Measurements from ENCODE around the gene TSPAN15. TPM values are rescaled to one million over a fixed set of nuclear protein-coding genes. Genes with fewer than 3 reads are reported as not detected.
A peak's percentile ranks its signal among the peaks of the same experiment; 100 is the strongest.

Gene TSPAN15
- total RNA-seq, 4 donors from 2014 or later = 97.7 to 152 (median 148) TPM

DNA sequence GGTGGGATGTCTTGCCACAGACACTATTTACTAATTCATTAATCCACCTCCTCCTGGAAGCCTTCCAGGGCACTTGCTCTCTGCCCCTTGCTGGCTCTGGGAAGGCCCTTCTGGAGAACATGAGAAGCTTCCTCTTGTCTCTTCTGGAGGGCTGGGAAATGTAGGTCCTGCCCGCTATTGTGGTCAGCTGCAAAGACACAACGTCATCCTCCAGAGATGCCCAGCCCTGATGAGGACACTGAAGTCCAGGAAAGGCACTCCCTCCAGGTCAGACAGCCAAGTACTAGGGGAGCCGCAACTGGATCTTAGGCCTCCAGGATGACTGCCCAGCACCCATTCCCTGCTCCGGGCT lies 24.9 kb upstream of the TSPAN15 start:
- no peak for DNase-seq
- H3K36me3 ChIP-seq = no peaks in the 10 kb centered on the region
- in situ Hi-C loops (cut with MboI; ENCODE audit: low pct_ligation_motif_present in 1 of 4, low pct_unique_long_range_greater_than_20kb in 1 of 4, low sequenced_read_pairs in 3 of 4) = loop anchor here in 1 of 4 donors (5.0 kb wide), 1 partner anchor 81 kb away; no protein-coding TSS in a partner anchor
- H3K4me3 ChIP-seq = no peak overlapping the region
- intact Hi-C loops (cut with DNase I; ENCODE audit: low total_unique reads) = loop anchor here (2.0 kb wide), 1 partner anchor 82 kb away; no protein-coding TSS in a partner anchor
- no peaks in the 10 kb centered on the region for H3K9me3 ChIP-seq
- H3K27me3 ChIP-seq = no peaks in the 10 kb centered on the region
- TF ChIP-seq EP300 (IDR thresholded peaks at IDR 0.05; ENCODE audit: low read depth) = no peak
- TF ChIP-seq POLR2A (IDR thresholded peaks at IDR 0.05) = no peak
- TF ChIP-seq POLR2AphosphoS5 (IDR thresholded peaks at IDR 0.05) = no peak
- TF ChIP-seq, protein P1, sequence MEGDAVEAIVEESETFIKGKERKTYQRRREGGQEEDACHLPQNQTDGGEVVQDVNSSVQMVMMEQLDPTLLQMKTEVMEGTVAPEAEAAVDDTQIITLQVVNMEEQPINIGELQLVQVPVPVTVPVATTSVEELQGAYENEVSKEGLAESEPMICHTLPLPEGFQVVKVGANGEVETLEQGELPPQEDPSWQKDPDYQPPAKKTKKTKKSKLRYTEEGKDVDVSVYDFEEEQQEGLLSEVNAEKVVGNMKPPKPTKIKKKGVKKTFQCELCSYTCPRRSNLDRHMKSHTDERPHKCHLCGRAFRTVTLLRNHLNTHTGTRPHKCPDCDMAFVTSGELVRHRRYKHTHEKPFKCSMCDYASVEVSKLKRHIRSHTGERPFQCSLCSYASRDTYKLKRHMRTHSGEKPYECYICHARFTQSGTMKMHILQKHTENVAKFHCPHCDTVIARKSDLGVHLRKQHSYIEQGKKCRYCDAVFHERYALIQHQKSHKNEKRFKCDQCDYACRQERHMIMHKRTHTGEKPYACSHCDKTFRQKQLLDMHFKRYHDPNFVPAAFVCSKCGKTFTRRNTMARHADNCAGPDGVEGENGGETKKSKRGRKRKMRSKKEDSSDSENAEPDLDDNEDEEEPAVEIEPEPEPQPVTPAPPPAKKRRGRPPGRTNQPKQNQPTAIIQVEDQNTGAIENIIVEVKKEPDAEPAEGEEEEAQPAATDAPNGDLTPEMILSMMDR (IDR thresholded peaks at IDR 0.05) = no peak
- peak overlapping the region; percentile 77 to 82 (median 79) for H3K27ac ChIP-seq
- peaks cover 14 to 48% (median 29%) of the 10 kb centered on the region in 4 donors for H3K4me1 ChIP-seq
- 83% methylated on average over 4 of the region's 4 CpGs; no CpG with 5 or more reads in 1 of the 2 donors for WGBS, 2 donors (ENCODE audit: low coverage in 1 of 2)

DNA sequence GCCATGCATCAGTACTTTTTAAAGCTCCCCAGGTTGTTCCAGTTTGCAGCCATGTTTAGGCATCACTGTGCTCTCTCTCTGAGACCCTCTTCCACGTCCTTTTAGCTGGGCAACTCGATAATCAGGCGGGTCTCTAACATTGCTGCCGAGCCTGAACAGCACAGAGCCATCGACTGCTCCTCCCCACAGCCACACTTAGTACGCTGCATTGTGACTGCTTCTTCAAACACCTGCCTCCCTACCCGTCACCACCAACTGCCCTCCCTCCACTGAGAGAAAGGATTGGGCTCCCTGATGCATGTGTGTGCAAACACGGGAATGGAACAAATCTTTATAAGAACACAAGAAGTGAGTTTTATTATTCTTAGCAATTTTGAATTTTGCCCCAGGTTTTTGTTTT lies 23.1 kb upstream of the TSPAN15 start:
- Histone ChIP-seq H3K4me3 (no peak overlapping the region), H3K27ac (no peak overlapping the region), H3K27me3 (no peaks in the 10 kb centered on the region), H3K4me1 (peaks cover 14 to 38% (median 24%) of the 10 kb centered on the region in 4 donors), H3K36me3 (no peaks in the 10 kb centered on the region), H3K9me3 (no peaks in the 10 kb centered on the region)
- WGBS, 2 donors (ENCODE audit: low coverage in 1 of 2) = 57 to 59% methylated on average over 5 to 8 of the region's 8 CpGs
- no peak for DNase-seq
- TF ChIP-seq, protein P1 (IDR thresholded peaks at IDR 0.05) = no peak
- no peak for TF ChIP-seq POLR2AphosphoS5 (IDR thresholded peaks at IDR 0.05)
- no peak for TF ChIP-seq EP300 (IDR thresholded peaks at IDR 0.05; ENCODE audit: low read depth)
- no peak for TF ChIP-seq POLR2A (IDR thresholded peaks at IDR 0.05)
- intact Hi-C loops (cut with DNase I; ENCODE audit: low total_unique reads) = no loop called here
- in situ Hi-C loops (cut with MboI; ENCODE audit: low pct_ligation_motif_present in 1 of 4, low pct_unique_long_range_greater_than_20kb in 1 of 4, low sequenced_read_pairs in 3 of 4) = loop anchor here in 1 of 4 donors (5.0 kb wide), 1 partner anchor 79 kb away; no protein-coding TSS in a partner anchor

DNA sequence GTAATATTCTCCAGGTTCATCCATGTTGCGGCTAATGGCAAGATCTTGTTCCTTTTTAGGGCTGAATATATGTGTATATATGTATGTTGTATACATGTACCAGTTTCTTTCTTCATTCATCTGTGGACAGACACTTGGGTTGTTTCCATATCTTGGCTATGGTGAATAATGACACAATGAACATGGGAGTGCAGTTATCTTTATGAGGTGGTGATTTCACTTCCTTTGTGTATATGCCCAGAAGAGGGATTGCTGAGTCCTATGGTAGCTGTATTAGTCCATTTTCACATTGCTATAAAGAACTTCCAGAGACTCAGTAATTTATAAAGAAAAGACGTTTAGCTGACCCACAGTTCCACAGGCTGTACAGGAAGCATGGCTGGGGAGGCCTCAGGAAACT lies 17.1 kb upstream of the TSPAN15 start:
- no peak for DNase-seq
- 65 to 100% methylated on average over 1 to 2 of the region's 2 CpGs for WGBS, 2 donors (ENCODE audit: low coverage in 1 of 2)

DNA sequence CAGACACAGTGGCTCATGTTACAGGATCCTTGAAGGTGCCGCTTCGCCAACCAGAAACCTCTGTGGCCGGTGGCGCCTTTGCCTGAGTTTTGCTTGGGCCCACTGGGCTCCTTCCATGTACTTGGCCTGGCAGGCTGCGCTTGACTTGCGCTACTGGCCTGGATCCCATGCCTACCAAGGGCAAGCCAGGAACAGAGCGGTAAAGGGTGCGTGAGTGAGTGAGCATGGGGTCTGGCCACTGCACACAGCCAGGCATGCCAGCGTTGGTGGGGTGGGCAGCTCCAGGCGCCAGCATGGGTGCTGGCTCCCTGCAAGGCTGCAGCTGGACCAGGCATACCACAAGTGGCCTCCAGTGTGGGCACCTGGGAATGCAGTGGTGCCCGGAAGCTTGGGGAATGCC lies 16.3 kb upstream of the TSPAN15 start:
- in situ Hi-C loops (cut with MboI; ENCODE audit: low pct_ligation_motif_present in 1 of 4, low pct_unique_long_range_greater_than_20kb in 1 of 4, low sequenced_read_pairs in 3 of 4) = no loop called here
- TF ChIP-seq EP300 (IDR thresholded peaks at IDR 0.05; ENCODE audit: low read depth) (no peak), POLR2A (IDR thresholded peaks at IDR 0.05) (no peak), POLR2AphosphoS5 (IDR thresholded peaks at IDR 0.05) (no peak)
- TF ChIP-seq, protein P1 (IDR thresholded peaks at IDR 0.05) = no peak
- 95 to 100% methylated on average over 2 to 9 of the region's 11 CpGs for WGBS, 2 donors (ENCODE audit: low coverage in 1 of 2)
- intact Hi-C loops (cut with DNase I; ENCODE audit: low total_unique reads) = no loop called here
- Histone ChIP-seq H3K9me3 (no peaks in the 10 kb centered on the region), H3K27me3 (no peaks in the 10 kb centered on the region), H3K27ac (no peak overlapping the region), H3K4me1 (peaks cover 14 to 26% (median 21%) of the 10 kb centered on the region in 4 donors), H3K4me3 (no peak overlapping the region), H3K36me3 (no peaks in the 10 kb centered on the region)
- no peak for DNase-seq

More for the DNA sequence above, 17.1 kb upstream of the TSPAN15 start:
- Histone ChIP-seq H3K9me3 (no peaks in the 10 kb centered on the region), H3K27ac (peak overlapping the region in 2 of 4 donors; percentile 32 to 51), H3K4me1 (peaks cover 6 to 18% (median 13%) of the 10 kb centered on the region in 4 donors), H3K27me3 (no peaks in the 10 kb centered on the region), H3K4me3 (no peak overlapping the region), H3K36me3 (no peaks in the 10 kb centered on the region)
- intact Hi-C loops (cut with DNase I; ENCODE audit: low total_unique reads) (no loop called here), in situ Hi-C loops (cut with MboI; ENCODE audit: low pct_ligation_motif_present in 1 of 4, low pct_unique_long_range_greater_than_20kb in 1 of 4, low sequenced_read_pairs in 3 of 4) (no loop called here)
- TF ChIP-seq EP300 (IDR thresholded peaks at IDR 0.05; ENCODE audit: low read depth) = no peak
- TF ChIP-seq POLR2A (IDR thresholded peaks at IDR 0.05) = no peak
- TF ChIP-seq POLR2AphosphoS5 (IDR thresholded peaks at IDR 0.05) = no peak
- TF ChIP-seq, protein P1 (IDR thresholded peaks at IDR 0.05) = no peak
